DND-41 (cell line): ENCODE results near the gene RAPSN.

ENCODE experiments used
- ATAC-seq: fragments of 200-7000 bp; cut with Tn5 transposase; 3 replicates; pipeline ENCODE4 v1.9.1; 2021; ENCODE audit warnings: low read depth; ENCODE audit not compliant: insufficient read depth
- DNase-seq: peaks from one replicate; pipeline ENCODE4 v3.0.0-alpha.2; 2020
- H2AFZ ChIP-seq: 2 replicates; pipeline ENCODE4 v1.6.0; 2012; ENCODE audit warnings: low read depth, low read length
- H3K27ac ChIP-seq: 2 replicates; pipeline ENCODE4 v1.5.1; 2012; ENCODE audit warnings: low read length, inconsistent platforms
- H3K27me3 ChIP-seq: fragments of 200-600 bp; sonication (generic); 2 replicates; pipeline ENCODE4 v1.6.0; 2012; ENCODE audit warnings: low read length, mild to moderate bottlenecking, inconsistent platforms; ENCODE audit not compliant: insufficient read depth, poor library complexity
- H3K36me3 ChIP-seq: 2 replicates; pipeline ENCODE4 v1.5.1; 2012; ENCODE audit warnings: low read length, inconsistent platforms; ENCODE audit not compliant: insufficient read depth
- H3K4me1 ChIP-seq: 2 replicates; pipeline ENCODE4 v1.5.1; 2012; ENCODE audit warnings: mild to moderate bottlenecking, low read length; ENCODE audit not compliant: insufficient read depth
- H3K4me2 ChIP-seq: 2 replicates; pipeline ENCODE4 v1.6.0; 2012; ENCODE audit warnings: mild to moderate bottlenecking, moderate library complexity, low read length, inconsistent platforms; ENCODE audit not compliant: insufficient read depth
- H3K4me3 ChIP-seq, 2 experiments: fragments of 200-600 bp in 1 of 2; shearing (Covaris generic) in 1 of 2; 2 replicates each; pipeline ENCODE4 v1.5.1; 2012 to 2016; ENCODE audit warnings: inconsistent platforms in 2 of 2, low read length in 2 of 2, mild to moderate bottlenecking in 2 of 2, low read depth in 1 of 2, moderate library complexity in 1 of 2
- H3K79me2 ChIP-seq: 2 replicates; pipeline ENCODE4 v1.6.0; 2012; ENCODE audit warnings: low read length, inconsistent platforms; ENCODE audit not compliant: insufficient read depth
- H3K9ac ChIP-seq: 2 replicates; pipeline ENCODE4 v1.6.0; 2012; ENCODE audit warnings: low read depth, mild to moderate bottlenecking, inconsistent platforms, low read length, moderate library complexity
- H3K9me3 ChIP-seq: 2 replicates; pipeline ENCODE4 v1.5.1; 2012; ENCODE audit warnings: low read length, moderate library complexity, mild to moderate bottlenecking, inconsistent platforms; ENCODE audit not compliant: insufficient read depth, severe bottlenecking
- H4K20me1 ChIP-seq: 2 replicates; pipeline ENCODE4 v1.6.0; 2012; ENCODE audit warnings: low read length; ENCODE audit not compliant: insufficient read depth
- CTCF ChIP-seq: IDR thresholded peaks from 2 replicates; pipeline ENCODE4 v1.5.1; 2012; ENCODE audit warnings: borderline replicate concordance, low read length, moderate library complexity, mild to moderate bottlenecking; ENCODE audit not compliant: poor library complexity, severe bottlenecking; ENCODE audit errors: extremely low read depth
- EZH2 ChIP-seq: IDR thresholded peaks from 3 replicates; pipeline ENCODE4 v1.6.1; 2012; ENCODE audit warnings: borderline replicate concordance, low read depth, mild to moderate bottlenecking, moderate library complexity, low read length, inconsistent platforms; ENCODE audit not compliant: severe bottlenecking

Gene RAPSN

DNA sequence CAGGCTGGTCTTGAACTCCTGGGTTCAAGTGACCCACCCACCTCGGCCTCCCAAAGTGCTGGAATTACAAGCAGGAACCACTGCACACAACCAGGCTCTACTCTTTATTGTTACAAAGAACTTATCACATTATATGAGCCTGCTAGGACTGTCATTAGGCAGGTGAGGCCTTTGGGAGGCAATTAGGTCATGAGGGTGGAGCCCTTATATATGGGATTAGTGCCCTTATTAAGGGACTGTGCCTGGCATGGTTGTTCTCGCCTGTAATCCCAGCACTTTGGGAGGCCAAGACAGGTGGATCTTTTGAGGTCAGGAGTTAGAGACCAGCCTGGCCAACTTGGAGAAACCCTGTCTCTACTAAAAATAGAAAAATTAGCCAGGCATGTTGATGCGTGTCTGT, 12.2 kb downstream of the RAPSN start:
- H3K36me3 ChIP-seq = no peaks in the 10 kb centered on the region
- TF ChIP-seq CTCF (no peak), EZH2 (no peak)
- no peaks in the 10 kb centered on the region for H4K20me1 ChIP-seq
- H3K27ac ChIP-seq = no peak overlapping the region
- H3K9ac ChIP-seq = no peak overlapping the region
- H3K4me1 ChIP-seq = no peaks in the 10 kb centered on the region
- no peak overlapping the region for H3K4me3 ChIP-seq
- no peaks in the 10 kb centered on the region for H3K79me2 ChIP-seq
- H3K9me3 ChIP-seq = no peaks in the 10 kb centered on the region
- no peak overlapping the region for H2AFZ ChIP-seq
- no peak for DNase-seq
- no peaks in the 10 kb centered on the region for H3K27me3 ChIP-seq
- ATAC-seq = no peak
- no peak overlapping the region for H3K4me2 ChIP-seq

DNA sequence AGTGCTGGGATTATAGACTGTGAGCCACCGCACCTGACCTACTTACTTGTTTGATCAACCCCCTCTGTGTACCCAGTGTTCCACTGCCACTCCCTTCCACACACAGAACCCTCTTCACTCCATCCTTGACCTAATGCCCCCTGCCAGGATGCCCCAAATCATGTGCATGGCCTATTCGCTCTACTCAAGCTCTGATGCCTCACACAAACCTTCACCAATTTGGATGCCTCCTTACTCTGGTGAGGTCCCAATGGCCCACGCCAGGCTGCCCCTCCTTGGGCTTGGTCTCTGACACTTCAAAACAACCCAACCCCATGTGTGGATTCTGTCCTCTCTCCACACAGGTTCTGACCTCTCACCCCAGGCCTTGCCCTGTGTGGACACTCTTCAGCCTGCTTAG, 13.2 kb downstream of the RAPSN start:
- H3K9ac ChIP-seq = no peak overlapping the region
- H3K9me3 ChIP-seq = no peaks in the 10 kb centered on the region
- DNase-seq (no peak), ATAC-seq (no peak)
- no peaks in the 10 kb centered on the region for H4K20me1 ChIP-seq
- H3K4me3 ChIP-seq = no peak overlapping the region
- no peak overlapping the region for H2AFZ ChIP-seq
- no peaks in the 10 kb centered on the region for H3K4me1 ChIP-seq
- H3K36me3 ChIP-seq = no peaks in the 10 kb centered on the region
- H3K4me2 ChIP-seq = no peak overlapping the region
- no peak overlapping the region for H3K27ac ChIP-seq
- no peak for TF ChIP-seq EZH2
- no peak for TF ChIP-seq CTCF
- H3K27me3 ChIP-seq = no peaks in the 10 kb centered on the region
- no peaks in the 10 kb centered on the region for H3K79me2 ChIP-seq

- Histone ChIP-seq H3K9ac (no peak overlapping the region), H2AFZ (no peak overlapping the region)
- no peak for DNase-seq
Measured at GRCh38 chr11:47434011-47434786, 14.7 kb downstream of the RAPSN start.

More at GRCh38 chr11:47434011-47434786, 14.7 kb downstream of the RAPSN start:
- no peak for ATAC-seq
- no peaks in the 10 kb centered on the region for H3K79me2 ChIP-seq
- no peak overlapping the region for H3K27ac ChIP-seq
- no peaks in the 10 kb centered on the region for H3K4me1 ChIP-seq
- TF ChIP-seq EZH2 (no peak), CTCF (no peak)
- no peak overlapping the region for H3K4me3 ChIP-seq
- no peaks in the 10 kb centered on the region for H3K27me3 ChIP-seq
- H3K36me3 ChIP-seq = no peaks in the 10 kb centered on the region
- no peaks in the 10 kb centered on the region for H4K20me1 ChIP-seq
- H3K4me2 ChIP-seq = no peak overlapping the region
- H3K9me3 ChIP-seq = no peaks in the 10 kb centered on the region
